Aorta (tissue), 5 donors: ENCODE measurements around the gene COL1A1. TPM values are rescaled to one million over a fixed set of nuclear protein-coding genes. Genes with fewer than 3 reads are reported as not detected.

Experiments used
- ATAC-seq: fragments of 200-7000 bp; cut with Tn5 transposase; one replicate; pipeline ENCODE4 v1.9.1; 2022; ENCODE audit warnings: moderate library complexity; ENCODE audit not compliant: low FRiP score
- DNase-seq, 2 donors: peaks; one replicate each; pipeline ENCODE4 v3.0.0-alpha.2; 2020
- H3K27ac ChIP-seq, 2 donors: one replicate each; pipeline ENCODE4 v1.5.1; 2013; ENCODE audit warnings: low read length in 2 of 2, mild to moderate bottlenecking in 2 of 2, moderate library complexity in 2 of 2, control low read depth in 1 of 2, inconsistent platforms in 1 of 2, low read depth in 1 of 2
- H3K27me3 ChIP-seq, 2 donors: one replicate each; pipeline ENCODE4 v1.6.1; 2013; ENCODE audit warnings: control low read depth in 1 of 2, low read length in 1 of 2, mild to moderate bottlenecking in 1 of 2, moderate library complexity in 1 of 2; ENCODE audit not compliant: insufficient read depth in 2 of 2, control insufficient read depth in 1 of 2
- H3K36me3 ChIP-seq, 2 donors: one replicate each; pipeline ENCODE4 v1.6.1; 2013; ENCODE audit warnings: control low read depth in 1 of 2, low read length in 1 of 2, mild to moderate bottlenecking in 1 of 2; ENCODE audit not compliant: insufficient read depth in 2 of 2, control insufficient read depth in 1 of 2
- H3K4me1 ChIP-seq, 2 donors: one replicate each; pipeline ENCODE4 v1.6.1; 2013; ENCODE audit warnings: low read length in 2 of 2, control low read depth in 1 of 2, mild to moderate bottlenecking in 1 of 2, moderate library complexity in 1 of 2; ENCODE audit not compliant: insufficient read depth in 2 of 2, control insufficient read depth in 1 of 2
- H3K4me3 ChIP-seq, 2 donors: one replicate each; pipeline ENCODE4 v1.5.1; 2013; ENCODE audit warnings: low read length in 2 of 2, control low read depth in 1 of 2, mild to moderate bottlenecking in 1 of 2
- H3K9me3 ChIP-seq: one replicate; pipeline ENCODE4 v1.6.1; 2013; ENCODE audit warnings: mild to moderate bottlenecking, low read length; ENCODE audit not compliant: control insufficient read depth
- WGBS, 2 donors: extraction: QIAGEN DNeasy Blood & Tissue Kit; methylation state at CpG; one replicate each; pipeline ENCODE4 v1.1.7; 2013; 5-methylcytosine and 5-hydroxymethylcytosine counted together
- intact Hi-C, 2 donors: fragments of 100-400 bp; cut with DNase I; formaldehyde crosslinking; loops; one replicate each; pipeline versions ENCODE4 v1.14.2 to v1.15.0; 2022
- polyA plus RNA-seq, 2 donors: library from polyadenylated mRNA; stranded (reverse); fragments of 200-250 nt; gene quantifications; one replicate each; pipeline ENCODE4 v1.2.3, GENCODE V29; 2013
- total RNA-seq, 2 donors: library from RNA; stranded (reverse); fragmentation: NEBNext Ultra II Directional; extraction: Animal tissue kit (Norgen Biotek cat#: 25700); gene quantifications; one replicate each; pipeline ENCODE4 v1.2.1, GENCODE V29; 2021
- donor health status: healthy with polysubstance abuse.
- donor health status: Bipolar disorder and iron deficiency.
- donor health status: DM: no; HTN: no; CAD: no.
- donor health status: DM: no; HTN: no; CAD: no.
- donor health status: DM: yes; HTN: yes; CAD: no.

The COL1A1 gene
- total and polyA plus RNA-seq, 4 donors = 70.2 to 948 (median 396) TPM

GRCh38 chr17:50149417-50150353 lies 51.7 kb downstream of the COL1A1 start:
- WGBS, 2 donors = 0% methylated on average over 99 to 123 of the region's 123 CpGs
- Histone ChIP-seq H3K4me1 (peaks cover 3% of the 10 kb centered on the region in 2 donors), H3K4me3 (peak overlapping the region; percentile 75 to 80), H3K9me3 (no peaks in the 10 kb centered on the region), H3K27me3 (no peaks in the 10 kb centered on the region), H3K27ac (peak overlapping the region; percentile 78 to 83), H3K36me3 (no peaks in the 10 kb centered on the region)
- DNase-seq = peak; percentile 77 to 87
- ATAC-seq = no peak
- intact Hi-C loops = loop anchor here in 1 of 2 donors (5.0 to 10.0 kb wide), 2 partner anchors 45 to 52 kb away; partner anchors contain the start of gene PDK2

GRCh38 chr17:50149091-50149416 lies 52.4 kb downstream of the COL1A1 start:
- no peaks in the 10 kb centered on the region for H3K27me3 ChIP-seq
- intact Hi-C loops = loop anchor here in 1 of 2 donors (5.0 to 10.0 kb wide), 2 partner anchors 46 to 52 kb away; partner anchors contain the start of gene PDK2
- no peaks in the 10 kb centered on the region for H3K9me3 ChIP-seq
- H3K4me3 ChIP-seq = peak overlapping the region; percentile 75 to 80
- peak overlapping the region; percentile 78 to 83 for H3K27ac ChIP-seq
- no peak for DNase-seq
- 0% methylated on average over 19 to 30 of the region's 30 CpGs for WGBS, 2 donors
- no peaks in the 10 kb centered on the region for H3K36me3 ChIP-seq
- peaks cover 0 to 3% of the 10 kb centered on the region in 2 donors for H3K4me1 ChIP-seq
- ATAC-seq = no peak

- Histone ChIP-seq H3K9me3 (no peaks in the 10 kb centered on the region), H3K4me1 (peaks cover 0 to 3% of the 10 kb centered on the region in 2 donors), H3K36me3 (no peaks in the 10 kb centered on the region), H3K27ac (peak overlapping the region in 1 of 2 donors; percentile 50), H3K27me3 (no peaks in the 10 kb centered on the region), H3K4me3 (peak overlapping the region; percentile 75 to 80)
- DNase-seq = peak; percentile 83 to 91
- intact Hi-C loops = loop anchor here in 1 of 2 donors (5.0 to 10.0 kb wide), 2 partner anchors 46 to 51 kb away; partner anchors contain the start of gene PDK2
- peak; percentile 6 for ATAC-seq
- WGBS, 2 donors = 1% methylated on average over 20 to 25 of the region's 25 CpGs
Measured at GRCh38 chr17:50148226-50149090, 53.0 kb downstream of the COL1A1 start.

GRCh38 chr17:50147841-50148225 lies 53.6 kb downstream of the COL1A1 start:
- Histone ChIP-seq H3K4me1 (peaks cover 0 to 3% of the 10 kb centered on the region in 2 donors), H3K27me3 (no peaks in the 10 kb centered on the region), H3K4me3 (peak overlapping the region in 1 of 2 donors; percentile 75), H3K27ac (peak overlapping the region; percentile 39 to 74), H3K36me3 (no peaks in the 10 kb centered on the region), H3K9me3 (no peaks in the 10 kb centered on the region)
- DNase-seq (peak in 1 of 2 donors; percentile 69), ATAC-seq (peak; percentile 12)
- intact Hi-C loops = loop anchor here in 1 of 2 donors (1.0 to 10.0 kb wide), 3 partner anchors 15 to 51 kb away; partner anchors contain the start of gene PDK2
- whole genome bisulfite sequencing, 2 donors = 0 to 2% methylated on average over 5 of the region's 5 CpGs

GRCh38 chr17:50146927-50147665 lies 54.3 kb downstream of the COL1A1 start:
- H3K9me3 ChIP-seq = no peaks in the 10 kb centered on the region
- peak; percentile 52 for ATAC-seq
- H3K36me3 ChIP-seq = no peaks in the 10 kb centered on the region
- peaks cover 0 to 3% of the 10 kb centered on the region in 2 donors for H3K4me1 ChIP-seq
- H3K4me3 ChIP-seq = no peak overlapping the region
- WGBS, 2 donors = 7 to 9% methylated on average over 15 of the region's 15 CpGs
- no peaks in the 10 kb centered on the region for H3K27me3 ChIP-seq
- peak in 1 of 2 donors; percentile 72 for DNase-seq
- H3K27ac ChIP-seq = peak overlapping the region; percentile 39 to 74
- intact Hi-C loops = loop anchor here in 1 of 2 donors (1.0 to 10.0 kb wide), 3 partner anchors 14 to 50 kb away; partner anchors contain the start of gene PDK2

- no peak for ATAC-seq
- Histone ChIP-seq H3K4me1 (peaks cover 0 to 3% of the 10 kb centered on the region in 2 donors), H3K9me3 (no peaks in the 10 kb centered on the region), H3K4me3 (no peak overlapping the region), H3K36me3 (no peaks in the 10 kb centered on the region), H3K27me3 (no peaks in the 10 kb centered on the region), H3K27ac (peak overlapping the region in 1 of 2 donors; percentile 66)
- intact Hi-C loops = loop anchor here in 1 of 2 donors (5.0 to 10.0 kb wide), 2 partner anchors 48 to 49 kb away; partner anchors contain the start of gene PDK2
- DNase-seq = no peak
- WGBS, 2 donors = 45 to 49% methylated on average over 10 of the region's 10 CpGs
Measured at GRCh38 chr17:50146230-50146926, 55.1 kb downstream of the COL1A1 start.

GRCh38 chr17:50145532-50146229 lies 55.8 kb downstream of the COL1A1 start:
- intact Hi-C loops = loop anchor here in 1 of 2 donors (5.0 to 10.0 kb wide), 2 partner anchors 48 to 49 kb away; partner anchors contain the start of gene PDK2
- H3K36me3 ChIP-seq = no peaks in the 10 kb centered on the region
- no peaks in the 10 kb centered on the region for H3K27me3 ChIP-seq
- 58 to 65% methylated on average over 10 to 11 of the region's 11 CpGs for WGBS, 2 donors
- ATAC-seq (no peak), DNase-seq (no peak)
- no peaks in the 10 kb centered on the region for H3K9me3 ChIP-seq
- H3K4me1 ChIP-seq = peaks cover 0 to 3% of the 10 kb centered on the region in 2 donors
- no peak overlapping the region for H3K4me3 ChIP-seq
- H3K27ac ChIP-seq = peak overlapping the region in 1 of 2 donors; percentile 8
